Prostate gland (tissue), 2 donors: ENCODE data around the gene MESP2. TPM values are rescaled to one million over a fixed set of nuclear protein-coding genes. Genes with fewer than 3 reads are reported as not detected.

Experiments used
- DNase-seq: peaks from one replicate; pipeline ENCODE4 v3.0.0-alpha.2; 2019; ENCODE audit warnings: low spot score
- H3K27ac ChIP-seq, 2 donors: fragments of 200-600 bp; sonication (generic); 2 replicates each; pipeline ENCODE4 v1.5.1; 2017 to 2019
- H3K27me3 ChIP-seq: fragments of 200-600 bp; sonication (generic); replicated peaks from 2 replicates; pipeline ENCODE4 v1.5.1; 2019; ENCODE audit not compliant: insufficient read depth
- H3K36me3 ChIP-seq, 2 donors: fragments of 200-600 bp; sonication (generic); 1 replicate in 1 of 2; 2 replicates in 1 of 2; pipeline versions ENCODE4 v1.5.1 to v1.8.1; 2017 to 2019
- H3K4me1 ChIP-seq: fragments of 200-600 bp; sonication (generic); replicated peaks from 2 replicates; pipeline ENCODE4 v1.5.1; 2019
- H3K4me3 ChIP-seq, 2 donors: fragments of 200-600 bp; sonication (generic); 2 replicates each; pipeline ENCODE4 v1.5.1; 2017 to 2019
- H3K9me3 ChIP-seq: fragments of 200-600 bp; sonication (generic); 2 replicates; pipeline ENCODE4 v1.5.1; 2017
- CTCF ChIP-seq, 4 experiments: fragments of 200-600 bp in 2 of 4; fragments of 450-650 bp in 2 of 4; sonication (generic) in 2 of 4; IDR thresholded peaks; 1 replicate in 3 of 4; 2 replicates in 1 of 4; pipeline ENCODE4 v1.5.1; 2016 to 2019; ENCODE audit warnings: antibody characterized with exemption in 4 of 4, mild to moderate bottlenecking in 2 of 4, moderate library complexity in 2 of 4
- POLR2A ChIP-seq: fragments of 450-650 bp; IDR thresholded peaks from one replicate; pipeline ENCODE4 v1.6.1; 2016; ENCODE audit warnings: antibody characterized with exemption, mild to moderate bottlenecking
- POLR2AphosphoS5 ChIP-seq: sonication (generic); formaldehyde crosslinking; IDR thresholded peaks from one replicate; pipeline ENCODE4 v1.6.1; 2017; ENCODE audit warnings: antibody characterized with exemption
- WGBS: methylation state at CpG from one replicate; pipeline ENCODE4 v1.1.5; 2018; 5-methylcytosine and 5-hydroxymethylcytosine counted together
- intact Hi-C: fragments of 100-400 bp; cut with DNase I; formaldehyde crosslinking; loops from one replicate; pipeline ENCODE4 v1.14.2; 2022
- total RNA-seq, 2 donors: library from RNA; depleted of rRNA; stranded (reverse); fragments of >200 nt; gene quantifications; one replicate each; pipeline ENCODE4 v1.1.0, GENCODE V29; 2016

Gene MESP2
- total RNA-seq, 2 donors from 2014 or later = 1.4 TPM; not detected in 1

- no peak for DNase-seq
- TF ChIP-seq POLR2AphosphoS5 (no peak), POLR2A (no peak), CTCF (IDR thresholded peaks at IDR 0.05) (no peak)
- H3K27me3 ChIP-seq = no peaks in the 10 kb centered on the region
- peak overlapping the region; percentile 79 to 90 for H3K27ac ChIP-seq
- WGBS = 77% methylated on average over 9 of the region's 13 CpGs
- intact Hi-C loops = no loop called here
- no peaks in the 10 kb centered on the region for H3K9me3 ChIP-seq
- H3K36me3 ChIP-seq = no peaks in the 10 kb centered on the region
- H3K4me3 ChIP-seq = peak overlapping the region; percentile 36 to 67
- H3K4me1 ChIP-seq = peaks cover 14% of the 10 kb centered on the region
These were observed 37.4 kb downstream of the MESP2 start for GRCh38 chr15:89813381-89814111.

DNA sequence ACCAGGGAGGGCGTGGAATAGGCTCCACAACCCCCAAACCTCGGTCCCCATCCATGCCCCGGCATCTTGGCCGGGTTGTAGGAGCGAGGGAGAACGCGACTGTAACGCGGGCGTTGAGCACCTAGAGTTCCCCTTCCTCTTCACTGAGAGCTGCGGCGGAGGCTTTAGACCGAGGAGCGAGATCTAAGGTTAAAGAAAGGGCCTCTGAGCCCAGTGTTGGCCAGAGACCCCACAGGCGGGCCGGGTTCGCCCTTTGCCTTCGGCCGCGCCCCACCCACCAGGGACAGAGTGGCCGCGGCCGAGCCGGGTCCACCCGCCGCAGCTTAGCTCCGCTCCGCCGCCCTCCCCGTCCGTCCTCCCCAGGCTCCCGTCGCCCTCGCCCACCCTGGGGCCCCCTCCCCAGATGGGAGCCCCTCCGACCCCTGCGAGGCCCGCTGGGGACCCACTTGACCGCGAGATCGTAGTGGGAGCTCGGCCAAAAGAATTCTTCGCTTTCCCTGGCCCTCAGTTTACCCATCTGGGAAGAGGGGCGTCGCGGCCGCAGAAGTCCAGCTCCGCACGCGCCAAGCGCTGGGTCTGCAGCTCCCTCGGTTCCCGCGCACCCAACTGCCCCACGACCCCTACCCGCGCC is 38.1 kb downstream of the MESP2 start:
- DNase-seq = no peak
- H3K4me1 ChIP-seq = peaks cover 8% of the 10 kb centered on the region

DNA sequence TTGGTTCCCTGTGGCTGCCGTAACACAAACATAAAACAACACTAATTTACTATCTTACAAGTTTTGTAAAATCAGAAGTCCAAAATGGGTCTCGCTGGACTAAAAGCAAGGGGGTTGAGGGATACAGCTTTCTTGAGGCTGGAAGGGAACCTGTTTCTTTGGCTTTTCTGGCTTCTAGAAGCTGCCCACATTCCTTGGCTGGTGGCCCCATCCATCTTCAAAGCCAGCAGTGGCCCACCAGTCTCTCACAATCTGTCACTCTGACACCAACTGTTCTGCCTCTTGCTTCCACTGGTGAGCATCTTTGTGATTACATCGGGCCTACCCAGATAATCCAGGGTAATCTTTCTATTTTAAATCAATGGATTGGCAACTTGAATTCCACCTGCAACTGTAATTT is 39.6 kb downstream of the MESP2 start:
- no peaks in the 10 kb centered on the region for H3K9me3 ChIP-seq
- intact Hi-C loops = no loop called here
- H3K27ac ChIP-seq = no peak overlapping the region
- peaks cover 2% of the 10 kb centered on the region for H3K4me1 ChIP-seq
- TF ChIP-seq POLR2AphosphoS5 (no peak), POLR2A (no peak), CTCF (IDR thresholded peaks at IDR 0.05) (no peak)
- H3K36me3 ChIP-seq = no peaks in the 10 kb centered on the region
- WGBS = 70% methylated on average over 3 of the region's 3 CpGs
- H3K4me3 ChIP-seq = no peak overlapping the region
- H3K27me3 ChIP-seq = no peaks in the 10 kb centered on the region
- DNase-seq = no peak

More for the DNA sequence above, 38.1 kb downstream of the MESP2 start:
- Histone ChIP-seq H3K4me3 (peak overlapping the region; percentile 36 to 67), H3K9me3 (no peaks in the 10 kb centered on the region), H3K27me3 (no peaks in the 10 kb centered on the region), H3K36me3 (no peaks in the 10 kb centered on the region), H3K27ac (peak overlapping the region; percentile 79 to 90)
- 20% methylated on average over 46 of the region's 56 CpGs for WGBS
- TF ChIP-seq POLR2AphosphoS5 = no peak
- intact Hi-C loops = no loop called here

DNA sequence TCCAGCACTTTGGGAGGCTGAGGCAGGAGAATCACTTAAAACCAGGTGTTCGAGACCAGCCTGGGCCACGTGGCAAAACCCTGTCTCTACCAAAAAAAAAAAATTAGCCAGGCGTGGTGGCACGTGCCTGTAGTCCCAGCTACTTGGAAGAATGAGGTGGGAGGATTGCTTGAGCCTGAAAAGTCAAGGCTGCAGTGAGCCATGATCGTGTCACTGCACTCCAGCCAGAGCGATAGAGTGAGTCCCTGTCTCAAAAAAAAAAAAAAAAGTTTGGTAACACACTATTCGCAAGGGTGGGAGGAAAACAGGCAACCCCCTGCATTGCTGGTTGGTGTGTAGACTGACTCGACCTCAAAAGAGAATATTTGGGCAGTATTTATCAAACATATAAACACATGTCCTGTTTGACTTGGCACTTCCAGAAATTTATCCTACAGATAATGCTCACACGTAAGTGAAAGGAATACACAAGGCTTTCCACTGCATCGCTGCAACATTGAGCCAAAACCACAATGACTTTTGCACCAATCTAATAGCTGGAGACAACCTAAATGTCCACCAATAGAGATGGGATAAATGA is 41.7 kb downstream of the MESP2 start:
- intact Hi-C loops = no loop called here
- DNase-seq = no peak
- Histone ChIP-seq H3K27me3 (no peaks in the 10 kb centered on the region), H3K9me3 (no peaks in the 10 kb centered on the region), H3K36me3 (no peaks in the 10 kb centered on the region), H3K27ac (no peak overlapping the region), H3K4me3 (no peak overlapping the region), H3K4me1 (no peaks in the 10 kb centered on the region)
- TF ChIP-seq POLR2AphosphoS5 = no peak
- no peak for TF ChIP-seq POLR2A
- no peak for TF ChIP-seq CTCF (IDR thresholded peaks at IDR 0.05)
- 58% methylated on average over 10 of the region's 10 CpGs for WGBS

DNA sequence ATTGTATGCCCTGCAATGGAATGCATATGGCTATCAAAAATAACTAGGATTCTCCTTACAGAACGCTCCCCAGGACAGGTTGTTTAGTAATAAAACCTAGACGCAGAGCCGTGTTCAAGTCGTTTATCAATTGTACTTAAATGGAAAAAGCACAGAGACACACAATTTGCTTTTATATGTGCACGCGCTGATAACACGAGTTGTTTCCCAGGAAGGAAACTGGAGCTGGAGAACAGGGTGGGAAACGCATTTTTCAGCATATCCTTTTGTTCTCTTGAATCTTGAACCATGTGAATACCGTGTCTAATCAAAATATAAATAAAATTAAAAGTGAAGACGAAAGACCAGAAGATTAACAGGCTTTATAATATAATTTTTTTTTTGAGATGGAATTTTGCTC is 42.2 kb downstream of the MESP2 start:
- no peaks in the 10 kb centered on the region for H3K36me3 ChIP-seq
- H3K4me3 ChIP-seq = no peak overlapping the region
- 54% methylated on average over 10 of the region's 10 CpGs for WGBS
- H3K4me1 ChIP-seq = no peaks in the 10 kb centered on the region
- no peak for DNase-seq
- intact Hi-C loops = no loop called here
- no peak overlapping the region for H3K27ac ChIP-seq
- no peak for TF ChIP-seq CTCF (IDR thresholded peaks at IDR 0.05)
- TF ChIP-seq POLR2A = no peak
- TF ChIP-seq POLR2AphosphoS5 = no peak
- no peaks in the 10 kb centered on the region for H3K27me3 ChIP-seq
- no peaks in the 10 kb centered on the region for H3K9me3 ChIP-seq
